GM18868 (cell line): ENCODE data around the gene STAP2.
"Not testable (repeated sequence)": the region's sequence is repeated elsewhere in the genome, so short reads cannot be mapped to it uniquely, and the experiment has no call there.

Experiments
- ATAC-seq: cut with Tn5 transposase; IDR thresholded peaks from one replicate; pipeline ENCODE4 v1.9.1; 2021; ENCODE audit warnings: mild to moderate bottlenecking, moderate library complexity; ENCODE audit not compliant: unreplicated experiment

The STAP2 gene

GRCh38 chr19:4277191-4277696 is 61.4 kb downstream of the STAP2 start:
- no peak for ATAC-seq

- not testable (repeated sequence) for ATAC-seq
These were observed 64.3 kb downstream of the STAP2 start for GRCh38 chr19:4274321-4274686.
